Suprapubic skin (tissue), 4 donors: ENCODE data around the gene SLC10A1. TPM values are rescaled to one million over a fixed set of nuclear protein-coding genes. Genes with fewer than 3 reads are reported as not detected.

Experiments used
- DNase-seq, 2 donors: peaks; one replicate each; pipeline ENCODE4 v3.0.0-alpha.2; 2019; ENCODE audit warnings: low spot score in 2 of 2
- H3K27ac ChIP-seq: fragments of 200-600 bp; sonication (generic); one replicate; pipeline ENCODE4 v1.5.1; 2019
- H3K27me3 ChIP-seq: fragments of 200-600 bp; sonication (generic); one replicate; pipeline ENCODE4 v1.5.1; 2019
- H3K36me3 ChIP-seq: fragments of 200-600 bp; sonication (generic); one replicate; pipeline ENCODE4 v1.5.1; 2019
- H3K4me1 ChIP-seq: fragments of 200-600 bp; sonication (generic); one replicate; pipeline ENCODE4 v1.5.1; 2019
- H3K4me3 ChIP-seq: fragments of 200-600 bp; sonication (generic); one replicate; pipeline ENCODE4 v1.5.1; 2019; ENCODE audit warnings: mild to moderate bottlenecking
- H3K9me3 ChIP-seq: fragments of 200-600 bp; sonication (generic); one replicate; pipeline ENCODE4 v1.5.1; 2019
- EP300 ChIP-seq: sonication (generic); formaldehyde crosslinking; IDR thresholded peaks from one replicate; pipeline ENCODE4 v1.6.1; 2017; ENCODE audit warnings: antibody characterized with exemption
- POLR2A ChIP-seq, 2 donors: fragments of 450-650 bp; IDR thresholded peaks; one replicate each; pipeline ENCODE4 v1.6.1; 2017; ENCODE audit warnings: antibody characterized with exemption in 2 of 2, mild to moderate bottlenecking in 2 of 2, moderate library complexity in 2 of 2
- POLR2AphosphoS5 ChIP-seq, 3 donors: sonication (generic); formaldehyde crosslinking; IDR thresholded peaks; one replicate each; pipeline ENCODE4 v1.6.1; 2017; ENCODE audit warnings: antibody characterized with exemption in 3 of 3
- WGBS: methylation state at CpG from one replicate; pipeline ENCODE4 v1.1.5; 2018; 5-methylcytosine and 5-hydroxymethylcytosine counted together
- total RNA-seq, 4 donors: library from RNA; depleted of rRNA; stranded (reverse); fragments of >200 nt; gene quantifications; one replicate each; pipeline ENCODE4 v1.1.0, GENCODE V29; 2016
- TF ChIP-seq, protein P1 (sequence below), 2 donors: fragments of 200-600 bp in 1 of 2; fragments of 450-650 bp in 1 of 2; sonication (generic) in 1 of 2; IDR thresholded peaks; one replicate each; pipeline ENCODE4 v1.5.1; 2016 to 2019; ENCODE audit warnings: antibody characterized with exemption in 2 of 2, mild to moderate bottlenecking in 1 of 2, moderate library complexity in 1 of 2

The SLC10A1 gene
- total RNA-seq, 4 donors from 2014 or later = not detected

DNA sequence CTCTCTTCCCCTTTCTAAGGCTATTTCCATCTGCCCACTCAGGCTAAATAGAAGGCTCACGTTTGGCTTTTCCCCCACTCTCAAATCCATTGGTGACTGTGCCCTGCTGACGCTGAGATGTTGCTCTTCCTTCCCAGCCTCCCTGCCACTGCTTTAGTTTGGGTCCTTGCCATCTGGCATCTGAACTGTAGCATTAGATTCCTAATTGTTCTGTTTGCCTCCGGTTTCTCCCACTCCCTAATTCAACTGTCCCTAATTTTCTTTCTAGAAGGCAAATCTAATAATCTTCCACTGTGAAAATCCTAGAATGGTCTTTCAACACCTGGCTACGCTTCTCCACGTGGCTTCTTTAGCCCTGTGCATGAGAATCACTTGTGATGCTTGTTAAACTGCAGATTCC lies 44.6 kb upstream of the SLC10A1 start:
- DNase-seq = no peak
- Histone ChIP-seq H3K27ac (no peak overlapping the region), H3K4me1 (no peaks in the 10 kb centered on the region), H3K9me3 (no peaks in the 10 kb centered on the region), H3K36me3 (no peaks in the 10 kb centered on the region), H3K27me3 (no peaks in the 10 kb centered on the region), H3K4me3 (no peak overlapping the region)
- 31% methylated on average over 5 of the region's 5 CpGs for WGBS
- TF ChIP-seq EP300 (no peak), POLR2AphosphoS5 (IDR thresholded peaks at IDR 0.05) (no peak), POLR2A (IDR thresholded peaks at IDR 0.05) (no peak)
- TF ChIP-seq, protein P1, sequence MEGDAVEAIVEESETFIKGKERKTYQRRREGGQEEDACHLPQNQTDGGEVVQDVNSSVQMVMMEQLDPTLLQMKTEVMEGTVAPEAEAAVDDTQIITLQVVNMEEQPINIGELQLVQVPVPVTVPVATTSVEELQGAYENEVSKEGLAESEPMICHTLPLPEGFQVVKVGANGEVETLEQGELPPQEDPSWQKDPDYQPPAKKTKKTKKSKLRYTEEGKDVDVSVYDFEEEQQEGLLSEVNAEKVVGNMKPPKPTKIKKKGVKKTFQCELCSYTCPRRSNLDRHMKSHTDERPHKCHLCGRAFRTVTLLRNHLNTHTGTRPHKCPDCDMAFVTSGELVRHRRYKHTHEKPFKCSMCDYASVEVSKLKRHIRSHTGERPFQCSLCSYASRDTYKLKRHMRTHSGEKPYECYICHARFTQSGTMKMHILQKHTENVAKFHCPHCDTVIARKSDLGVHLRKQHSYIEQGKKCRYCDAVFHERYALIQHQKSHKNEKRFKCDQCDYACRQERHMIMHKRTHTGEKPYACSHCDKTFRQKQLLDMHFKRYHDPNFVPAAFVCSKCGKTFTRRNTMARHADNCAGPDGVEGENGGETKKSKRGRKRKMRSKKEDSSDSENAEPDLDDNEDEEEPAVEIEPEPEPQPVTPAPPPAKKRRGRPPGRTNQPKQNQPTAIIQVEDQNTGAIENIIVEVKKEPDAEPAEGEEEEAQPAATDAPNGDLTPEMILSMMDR (IDR thresholded peaks at IDR 0.05) = no peak

DNA sequence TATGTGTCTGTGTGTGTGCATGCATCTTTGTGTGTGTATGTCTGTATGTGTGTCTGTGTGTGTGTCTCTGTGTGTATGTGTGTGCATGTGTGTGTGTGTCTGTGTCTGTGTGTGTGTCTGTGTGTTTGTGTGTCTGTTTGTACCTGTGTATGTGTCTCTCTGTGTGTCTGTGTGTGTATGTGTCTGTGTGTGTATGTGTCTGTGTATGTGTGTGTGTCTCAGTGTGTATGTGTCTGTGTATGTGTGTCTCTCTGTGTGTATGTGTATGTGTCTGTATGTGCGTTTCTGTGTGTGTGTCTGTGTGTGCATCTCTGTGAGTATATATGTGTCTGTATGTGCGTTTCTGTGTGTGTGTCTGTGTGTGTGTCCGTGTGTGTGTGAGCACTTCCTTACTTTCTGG lies 42.6 kb upstream of the SLC10A1 start:
- Histone ChIP-seq H3K4me1 (no peaks in the 10 kb centered on the region), H3K4me3 (no peak overlapping the region), H3K27ac (no peak overlapping the region), H3K9me3 (no peaks in the 10 kb centered on the region), H3K27me3 (no peaks in the 10 kb centered on the region), H3K36me3 (no peaks in the 10 kb centered on the region)
- no peak for DNase-seq
- TF ChIP-seq, protein P1 (IDR thresholded peaks at IDR 0.05) = no peak
- TF ChIP-seq EP300 = no peak
- WGBS = 96% methylated on average over 3 of the region's 3 CpGs

DNA sequence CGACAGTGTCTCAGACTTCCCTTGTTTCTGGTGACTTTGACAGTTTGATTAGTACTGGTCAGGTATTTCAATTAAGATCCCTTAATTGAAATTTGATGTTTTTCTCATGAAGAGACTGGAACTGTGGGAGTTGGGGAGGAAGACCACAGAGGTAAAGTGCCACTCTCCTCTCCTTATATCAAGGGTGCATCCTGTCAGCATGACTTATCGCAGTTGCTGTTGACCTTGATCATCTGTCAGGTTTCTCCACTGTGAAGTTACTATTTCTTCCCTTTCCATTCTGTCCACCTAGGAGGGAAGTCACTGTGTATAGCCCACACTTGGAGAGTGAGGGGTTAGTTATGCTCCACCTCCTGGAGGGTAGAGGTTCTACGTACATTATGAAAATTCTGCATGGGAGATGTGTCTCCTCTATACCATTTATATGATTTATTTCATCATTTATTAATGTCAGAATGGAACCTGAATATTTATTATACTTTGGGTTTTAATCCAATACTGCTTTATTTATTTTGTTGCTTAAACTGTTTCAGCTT lies 41.9 kb upstream of the SLC10A1 start:
- H3K4me3 ChIP-seq = no peak overlapping the region
- no peak for DNase-seq
- H3K9me3 ChIP-seq = no peaks in the 10 kb centered on the region
- WGBS = 77% methylated on average over 3 of the region's 3 CpGs
- H3K27me3 ChIP-seq = no peaks in the 10 kb centered on the region
- H3K36me3 ChIP-seq = no peaks in the 10 kb centered on the region
- no peak overlapping the region for H3K27ac ChIP-seq
- TF ChIP-seq, protein P1 (IDR thresholded peaks at IDR 0.05) = no peak
- no peak for TF ChIP-seq POLR2A (IDR thresholded peaks at IDR 0.05)
- TF ChIP-seq EP300 = no peak
- no peak for TF ChIP-seq POLR2AphosphoS5 (IDR thresholded peaks at IDR 0.05)
- H3K4me1 ChIP-seq = no peaks in the 10 kb centered on the region

DNA sequence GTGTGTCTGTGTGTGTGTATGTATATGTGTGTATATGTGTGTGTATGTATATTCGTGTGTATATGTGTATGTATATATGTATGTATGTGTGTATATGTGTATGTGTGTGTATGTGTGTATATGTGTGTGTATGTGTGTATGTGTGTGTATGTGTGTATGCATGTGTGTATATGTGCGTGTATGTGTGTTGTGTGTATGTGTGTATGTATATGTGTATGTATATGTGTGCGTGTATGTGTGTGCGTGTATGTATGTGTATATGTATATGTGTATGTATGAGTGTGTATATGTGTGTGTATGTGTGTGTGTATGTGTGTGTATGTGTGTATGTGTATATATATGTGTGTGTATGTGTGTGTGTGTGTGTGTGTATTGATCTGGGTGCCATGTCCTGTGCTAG lies 31.8 kb upstream of the SLC10A1 start:
- TF ChIP-seq EP300 (no peak), POLR2A (IDR thresholded peaks at IDR 0.05) (no peak), POLR2AphosphoS5 (IDR thresholded peaks at IDR 0.05) (no peak)
- TF ChIP-seq, protein P1 (IDR thresholded peaks at IDR 0.05) = no peak
- H3K9me3 ChIP-seq = no peaks in the 10 kb centered on the region
- H3K4me1 ChIP-seq = no peaks in the 10 kb centered on the region
- no peak overlapping the region for H3K27ac ChIP-seq
- DNase-seq = no peak
- H3K36me3 ChIP-seq = no peaks in the 10 kb centered on the region
- H3K4me3 ChIP-seq = no peak overlapping the region
- no peaks in the 10 kb centered on the region for H3K27me3 ChIP-seq
- WGBS = 90% methylated on average over 4 of the region's 4 CpGs

DNA sequence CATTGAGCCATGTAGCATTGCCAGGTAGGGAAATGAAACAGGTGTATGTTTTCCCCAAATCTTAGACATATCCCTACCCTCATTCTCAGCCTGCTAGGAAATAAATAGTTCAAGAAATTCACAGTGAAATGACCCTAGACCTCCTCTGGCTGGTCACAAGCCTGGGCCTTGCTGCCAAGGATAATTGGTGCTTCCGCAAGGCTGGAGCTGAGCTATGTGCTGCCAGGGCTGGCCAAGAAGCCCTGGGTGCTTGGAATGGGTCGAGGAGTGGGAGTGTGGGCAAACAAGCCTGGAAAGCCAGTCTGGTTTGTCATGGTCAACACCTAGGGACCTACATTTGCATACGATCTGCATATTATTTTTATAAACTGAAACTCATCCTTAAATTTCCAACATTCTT lies 31.3 kb upstream of the SLC10A1 start:
- Histone ChIP-seq H3K4me3 (no peak overlapping the region), H3K27me3 (no peaks in the 10 kb centered on the region), H3K36me3 (no peaks in the 10 kb centered on the region), H3K9me3 (no peaks in the 10 kb centered on the region), H3K4me1 (no peaks in the 10 kb centered on the region), H3K27ac (no peak overlapping the region)
- no peak for TF ChIP-seq POLR2A (IDR thresholded peaks at IDR 0.05)
- TF ChIP-seq, protein P1 (IDR thresholded peaks at IDR 0.05) = no peak
- no peak for DNase-seq
- WGBS = 90% methylated on average over 3 of the region's 3 CpGs
